ENCODE results near the gene SIAE.

- no peak for TF ChIP-seq POLR2A (IDR thresholded peaks at IDR 0.05)
- TF ChIP-seq CTCF (IDR thresholded peaks at IDR 0.05): no peak
These were observed 49.5 kb downstream of the SIAE start for GRCh38 chr11:124623861-124624525.
